HG03060 (cell line): ENCODE results near the gene CUL7.
"Not testable (repeated sequence)": the region's sequence is repeated elsewhere in the genome, so short reads cannot be mapped to it uniquely, and the experiment has no call there.

ENCODE experiments used
- ATAC-seq: cut with Tn5 transposase; IDR thresholded peaks from one replicate; pipeline ENCODE4 v1.9.1; 2021; ENCODE audit warnings: low read depth, moderate number of reproducible peaks; ENCODE audit not compliant: unreplicated experiment

The CUL7 gene

GRCh38 chr6:43053545-43054205 is at the start of gene CUL7:
CUL7 (minus strand) TSS chr6:43053851; CDS start chr6:43052788, 1,063 bp downstream.
- peak; percentile 62 for ATAC-seq

GRCh38 chr6:43101497-43101896 is 47.8 kb upstream of the CUL7 start:
- no peak for ATAC-seq

- ATAC-seq = no peak
Observed at GRCh38 chr6:43097502-43097901, 43.9 kb upstream of the CUL7 start.

GRCh38 chr6:43097098-43097489 is 43.4 kb upstream of the CUL7 start:
- no peak for ATAC-seq

GRCh38 chr6:43096451-43097097 is 42.9 kb upstream of the CUL7 start:
- no peak for ATAC-seq

- ATAC-seq = no peak
Observed at GRCh38 chr6:43095939-43096338, 42.3 kb upstream of the CUL7 start.

GRCh38 chr6:43093436-43094289 is 40.0 kb upstream of the CUL7 start:
- no peak for ATAC-seq

GRCh38 chr6:43092635-43093034 is 39.0 kb upstream of the CUL7 start:
- no peak for ATAC-seq

GRCh38 chr6:43091436-43091991 is 37.9 kb upstream of the CUL7 start:
- ATAC-seq = no peak

GRCh38 chr6:43091020-43091419 is 37.4 kb upstream of the CUL7 start:
- no peak for ATAC-seq

- no peak for ATAC-seq
Observed at GRCh38 chr6:43090559-43090956, 36.9 kb upstream of the CUL7 start.

- ATAC-seq = no peak
Observed at GRCh38 chr6:43089874-43090558, 36.4 kb upstream of the CUL7 start.

GRCh38 chr6:43089467-43089866 is 35.8 kb upstream of the CUL7 start:
- no peak for ATAC-seq

GRCh38 chr6:43088654-43089056 is 35.0 kb upstream of the CUL7 start:
- no peak for ATAC-seq

GRCh38 chr6:43086022-43086658 is 32.5 kb upstream of the CUL7 start:
- ATAC-seq = no peak

GRCh38 chr6:43082806-43083655 is 29.4 kb upstream of the CUL7 start:
- no peak for ATAC-seq

GRCh38 chr6:43081922-43082321 is 28.3 kb upstream of the CUL7 start:
- not testable (repeated sequence) for ATAC-seq

- no peak for ATAC-seq
Observed at GRCh38 chr6:43081043-43081442, 27.4 kb upstream of the CUL7 start.

GRCh38 chr6:43078691-43079090 is 25.0 kb upstream of the CUL7 start:
- no peak for ATAC-seq
